DMS 273 treated with DMSO at 0.1 percent for 48 hours (cell line): ENCODE measurements around the gene MICU2.

Experiments used
- DNase-seq: peaks from one replicate; lab custom pipeline; 2025; lab: John Stamatoyannopoulos, UW

The MICU2 gene

GRCh38 chr13:21483748-21484147, 120.2 kb downstream of the MICU2 start:
- DNase-seq, result no peak

DNA sequence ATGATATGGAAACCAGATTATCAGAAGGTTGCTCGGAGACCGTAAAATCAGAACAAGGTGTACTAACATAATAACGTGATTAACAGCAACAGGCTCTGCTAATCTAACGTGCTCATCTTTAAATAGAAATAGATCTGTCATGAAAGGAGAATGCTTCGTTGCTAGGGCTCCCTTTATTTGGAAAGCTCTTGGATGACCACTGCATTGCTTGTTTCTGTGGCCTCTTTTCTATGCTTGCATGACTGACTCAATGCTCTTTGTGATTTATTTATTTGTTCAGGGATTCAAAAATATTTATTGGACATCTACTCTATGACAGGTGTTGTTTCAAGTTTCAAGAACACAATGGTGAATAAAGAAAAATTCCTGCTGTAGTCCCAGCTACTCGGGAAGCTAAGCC, 122.6 kb downstream of the MICU2 start:
- no peak for DNase-seq

GRCh38 chr13:21478881-21479808, 124.8 kb downstream of the MICU2 start:
- DNase-seq, result peak; percentile 4

DNA sequence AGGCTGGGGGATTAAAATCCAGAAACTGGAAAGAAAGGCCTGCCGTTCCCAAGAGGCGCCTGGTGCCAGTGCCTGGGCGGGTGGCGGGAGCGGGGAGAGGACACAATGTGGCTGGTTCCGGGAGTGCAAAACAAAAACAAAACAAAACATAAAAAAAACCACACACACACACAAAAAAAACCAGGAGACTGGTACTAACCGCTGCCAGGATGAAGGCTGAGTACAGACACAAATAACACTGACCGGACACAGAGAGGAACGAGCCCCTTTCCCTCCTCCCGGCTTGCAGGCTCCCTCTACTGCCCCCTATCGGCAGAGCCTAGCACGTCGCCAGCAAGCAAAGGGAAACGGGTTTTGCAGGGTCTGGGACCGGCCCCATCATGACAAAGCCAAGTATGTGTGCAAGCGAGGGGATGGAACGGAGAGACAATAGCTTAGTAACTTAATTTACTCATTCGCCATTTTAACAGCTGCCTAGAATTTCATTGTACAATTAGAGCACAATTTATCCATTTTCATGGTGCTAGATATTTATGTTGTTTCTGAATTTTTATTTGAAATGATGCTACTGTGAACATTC, 127.0 kb downstream of the MICU2 start:
- DNase-seq, result peak; percentile 19

GRCh38 chr13:21475115-21475514, 128.9 kb downstream of the MICU2 start:
- no peak for DNase-seq

DNA sequence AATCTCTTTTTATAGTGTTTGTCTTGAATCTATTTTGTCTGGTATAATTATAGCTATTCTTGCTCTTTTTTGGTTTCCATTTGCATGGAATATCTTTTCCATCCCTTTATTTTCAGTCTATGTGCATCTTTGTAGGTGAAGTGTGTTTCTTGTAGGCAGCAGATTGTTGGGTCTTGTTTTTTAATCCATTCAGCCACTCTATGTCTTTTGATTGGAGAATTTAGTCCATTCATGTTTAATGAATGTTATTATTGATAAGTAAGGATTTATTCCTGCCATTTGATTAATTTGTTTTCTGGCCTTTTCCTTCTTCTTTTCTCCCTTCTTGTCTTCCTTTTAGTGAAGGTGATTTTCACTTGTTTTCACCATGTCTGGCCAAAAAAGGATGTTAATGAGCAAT, 133.2 kb downstream of the MICU2 start:
- DNase-seq, result no peak

GRCh38 chr13:21466527-21466926, 137.4 kb downstream of the MICU2 start:
- no peak for DNase-seq

GRCh38 chr13:21465710-21466160, 138.2 kb downstream of the MICU2 start:
- no peak for DNase-seq

DNA sequence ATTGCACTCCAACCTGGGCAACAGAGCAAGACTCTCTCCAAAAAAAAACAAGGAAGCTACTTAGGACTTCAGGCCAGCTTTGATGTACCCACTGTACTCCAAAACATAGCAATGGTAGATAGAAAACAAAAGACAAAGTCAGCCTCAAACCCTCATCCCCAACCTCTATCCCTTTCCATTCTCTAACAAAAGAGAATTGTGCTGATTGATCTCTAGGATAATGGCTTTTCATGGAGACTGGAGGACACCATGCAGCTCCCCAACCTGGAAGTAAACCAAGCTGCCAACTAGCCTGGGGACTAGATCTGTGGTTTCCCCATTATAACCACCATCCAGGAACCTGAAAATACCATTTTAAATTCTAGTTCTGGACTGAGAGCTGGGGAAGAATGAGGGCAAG, 140.5 kb downstream of the MICU2 start:
- no peak for DNase-seq

DNA sequence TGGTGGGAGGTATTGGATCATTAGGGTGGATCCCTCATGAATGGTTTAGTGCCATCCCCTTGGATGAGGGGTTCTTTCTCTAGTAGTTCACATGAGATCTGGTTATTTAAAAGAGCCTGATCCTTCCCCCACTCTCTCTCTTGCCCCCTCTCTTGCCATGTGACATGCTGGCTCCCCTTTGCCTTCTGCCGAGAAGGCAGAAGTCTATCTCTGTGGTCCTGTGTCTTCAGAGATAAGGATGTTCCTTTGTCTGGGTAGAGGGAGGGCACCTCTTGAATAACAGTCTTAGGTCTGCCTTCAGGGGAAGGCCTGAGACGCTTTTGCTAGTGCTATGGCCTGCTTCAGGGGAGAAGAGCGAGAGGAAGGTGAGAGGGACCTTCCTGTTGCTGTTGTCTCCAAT, 142.8 kb downstream of the MICU2 start:
- no peak for DNase-seq

GRCh38 chr13:21458813-21459701, 144.9 kb downstream of the MICU2 start, which contains the start of gene ZDHHC20:
TSS of gene ZDHHC20 (minus strand) at chr13:21459303. CDS start at chr13:21459171, 132 bp downstream.
- peak; percentile 13 for DNase-seq

DNA sequence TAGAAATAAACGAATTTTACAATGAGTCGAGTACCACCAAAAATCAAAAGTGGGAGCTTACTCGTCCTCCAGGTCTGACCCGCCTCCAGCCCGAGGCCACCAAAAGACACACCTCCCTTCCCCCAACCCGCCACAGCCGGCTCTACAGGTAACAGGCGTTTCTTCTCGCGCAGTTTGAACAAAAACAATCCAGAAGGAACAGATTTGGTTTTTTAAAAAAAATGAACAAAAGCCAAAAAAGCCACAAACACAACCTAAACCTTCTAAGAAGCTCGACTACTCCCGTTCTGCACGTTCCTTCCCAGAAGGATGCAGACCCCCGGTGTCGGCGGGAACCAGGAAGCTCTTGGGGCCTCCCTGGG, 145.5 kb downstream of the MICU2 start:
- peak; percentile 6 for DNase-seq

- no peak for DNase-seq
These were observed 150.4 kb downstream of the MICU2 start for GRCh38 chr13:21453387-21454081.

DNA sequence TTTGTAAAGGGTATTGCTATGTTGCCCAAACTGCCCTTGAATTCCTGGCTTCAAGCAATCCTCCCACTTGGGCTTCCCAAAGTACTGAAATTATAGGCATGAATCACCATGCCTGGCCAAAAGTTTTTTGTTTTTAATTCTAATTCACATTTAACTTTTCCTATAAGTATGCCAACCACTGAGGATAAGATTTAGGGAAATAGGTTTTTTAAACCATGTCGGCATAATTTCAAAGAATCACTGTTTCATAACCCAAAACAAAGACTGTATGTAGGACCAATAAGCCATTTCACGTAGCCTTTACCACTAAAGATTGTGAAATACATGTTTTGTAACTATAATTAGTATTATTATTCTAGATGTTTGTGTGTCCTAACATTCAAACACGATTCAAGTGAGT, 153.0 kb downstream of the MICU2 start:
- DNase-seq, result no peak

GRCh38 chr13:21446656-21447055, 157.3 kb downstream of the MICU2 start:
- no peak for DNase-seq

GRCh38 chr13:21445759-21446158, 158.2 kb downstream of the MICU2 start:
- DNase-seq, result no peak

- DNase-seq, result no peak
These were observed 160.8 kb downstream of the MICU2 start for GRCh38 chr13:21443171-21443570.
